GM12874 (cell line): ENCODE data around the gene TRMT2A.

Experiments used
- TF ChIP-seq, protein P1 (sequence below): IDR thresholded peaks from 2 replicates; pipeline ENCODE4 v1.5.1; 2011; ENCODE audit warnings: low read depth, mild to moderate bottlenecking, control low read depth, low read length, moderate library complexity; ENCODE audit not compliant: insufficient read depth

TRMT2A gene

DNA sequence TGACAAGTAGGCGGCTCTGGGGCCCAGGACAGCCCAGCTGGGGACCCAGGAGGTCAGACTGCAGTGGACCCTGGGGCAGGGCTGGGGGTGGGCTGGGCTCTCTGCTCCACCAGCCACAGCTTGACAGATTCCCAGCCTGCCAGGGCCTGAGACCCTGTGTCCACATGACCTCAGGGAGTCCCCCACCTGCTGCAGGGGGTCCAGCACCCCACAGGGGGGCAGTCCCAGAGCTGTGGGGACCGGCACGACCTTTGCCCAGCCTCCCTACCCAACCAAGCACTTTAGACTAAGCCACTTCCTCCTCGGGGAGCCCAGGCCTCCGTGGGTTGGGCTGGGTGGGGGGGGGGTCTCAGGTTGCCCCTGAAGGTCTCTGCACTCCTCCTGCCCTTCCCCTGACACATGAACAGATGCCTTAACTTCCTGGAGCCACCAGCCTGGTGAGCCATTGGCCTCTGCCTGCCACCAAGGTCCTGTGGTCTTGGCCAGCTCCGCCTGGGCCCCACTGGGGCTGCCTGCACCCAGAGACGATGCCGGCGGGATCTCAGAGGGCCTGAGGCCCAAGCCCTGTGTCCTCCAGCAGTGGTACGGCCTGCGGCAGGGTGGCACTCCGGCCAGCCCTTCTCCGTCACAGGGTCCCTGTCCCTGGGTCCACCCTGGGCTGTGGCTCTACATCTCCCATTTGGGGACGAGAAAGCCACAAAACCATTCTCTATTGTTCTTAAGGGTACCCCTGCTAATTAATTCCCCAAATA, 30.4 kb upstream of the TRMT2A start:
- TF ChIP-seq, protein P1, sequence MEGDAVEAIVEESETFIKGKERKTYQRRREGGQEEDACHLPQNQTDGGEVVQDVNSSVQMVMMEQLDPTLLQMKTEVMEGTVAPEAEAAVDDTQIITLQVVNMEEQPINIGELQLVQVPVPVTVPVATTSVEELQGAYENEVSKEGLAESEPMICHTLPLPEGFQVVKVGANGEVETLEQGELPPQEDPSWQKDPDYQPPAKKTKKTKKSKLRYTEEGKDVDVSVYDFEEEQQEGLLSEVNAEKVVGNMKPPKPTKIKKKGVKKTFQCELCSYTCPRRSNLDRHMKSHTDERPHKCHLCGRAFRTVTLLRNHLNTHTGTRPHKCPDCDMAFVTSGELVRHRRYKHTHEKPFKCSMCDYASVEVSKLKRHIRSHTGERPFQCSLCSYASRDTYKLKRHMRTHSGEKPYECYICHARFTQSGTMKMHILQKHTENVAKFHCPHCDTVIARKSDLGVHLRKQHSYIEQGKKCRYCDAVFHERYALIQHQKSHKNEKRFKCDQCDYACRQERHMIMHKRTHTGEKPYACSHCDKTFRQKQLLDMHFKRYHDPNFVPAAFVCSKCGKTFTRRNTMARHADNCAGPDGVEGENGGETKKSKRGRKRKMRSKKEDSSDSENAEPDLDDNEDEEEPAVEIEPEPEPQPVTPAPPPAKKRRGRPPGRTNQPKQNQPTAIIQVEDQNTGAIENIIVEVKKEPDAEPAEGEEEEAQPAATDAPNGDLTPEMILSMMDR, result no peak

DNA sequence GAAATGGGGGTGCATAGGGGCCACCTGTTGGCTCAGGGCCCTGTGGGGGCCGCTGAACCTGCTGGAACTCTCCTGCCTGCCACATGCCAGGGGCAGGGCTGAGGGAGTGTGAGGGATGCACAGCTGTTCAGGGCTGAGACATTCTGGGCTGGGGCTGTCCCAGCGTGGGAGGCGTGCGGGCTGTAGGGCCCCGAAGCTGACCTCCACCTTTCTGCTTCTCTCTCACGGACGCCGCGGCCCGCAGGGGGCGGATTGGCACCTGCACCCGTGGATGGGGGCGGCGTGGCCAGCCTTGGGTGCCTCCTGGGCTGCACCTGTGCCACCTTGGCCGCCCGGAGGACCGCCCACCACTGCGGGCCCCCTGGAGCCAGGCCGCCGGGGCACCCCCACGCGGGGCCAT, 29.8 kb upstream of the TRMT2A start:
- TF ChIP-seq, protein P1, result no peak

DNA sequence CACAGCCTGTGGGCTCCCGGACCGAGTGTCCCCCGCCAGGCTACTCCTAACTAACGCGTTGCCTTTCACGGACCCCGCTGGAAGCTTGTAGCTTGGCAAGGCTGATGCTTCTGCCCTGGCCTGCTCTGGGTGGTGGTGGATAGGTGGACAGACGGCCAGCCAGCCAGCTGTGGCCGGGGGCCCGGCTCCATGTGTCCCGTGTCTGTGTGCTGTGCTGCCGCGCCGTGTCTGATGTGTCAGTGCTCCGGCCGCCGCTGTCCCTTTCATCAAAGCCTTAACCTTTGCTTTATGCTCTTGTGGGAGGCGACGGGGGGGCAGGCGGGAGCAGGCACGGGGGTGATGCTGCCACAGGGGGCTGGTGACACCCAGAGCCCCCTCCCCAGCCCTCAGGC, 28.8 kb upstream of the TRMT2A start:
- TF ChIP-seq, protein P1, result no peak

DNA sequence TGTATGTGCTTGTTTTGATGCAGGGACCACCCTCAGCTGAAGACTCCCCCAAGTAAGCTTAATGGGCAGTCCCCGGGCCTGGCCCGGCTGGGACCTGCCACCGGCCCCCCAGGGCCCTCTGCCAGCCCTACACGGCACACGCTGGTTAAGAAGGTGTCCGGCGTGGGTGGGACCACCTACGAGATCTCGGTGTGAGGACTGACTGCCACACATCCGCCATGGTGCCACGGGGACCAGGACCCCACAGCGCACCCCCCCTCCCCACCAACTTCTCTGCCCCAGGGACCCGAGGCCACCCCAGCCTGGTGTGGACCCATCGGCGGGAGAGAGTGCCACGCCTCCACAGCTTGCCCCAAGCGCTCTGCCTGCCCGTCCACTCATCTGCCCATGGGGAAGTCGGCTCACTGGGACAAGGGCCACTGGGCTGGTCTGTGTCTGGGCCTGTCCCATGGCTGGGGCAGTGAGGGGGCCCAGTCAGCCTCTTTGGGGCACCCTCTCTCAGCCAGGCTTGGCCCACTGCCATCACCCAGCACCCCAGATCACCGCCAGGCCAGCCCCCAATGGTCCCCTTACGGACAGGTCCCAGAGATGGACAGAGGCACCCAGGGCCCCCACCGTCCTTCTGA, 28.3 kb upstream of the TRMT2A start:
- TF ChIP-seq, protein P1, result no peak

DNA sequence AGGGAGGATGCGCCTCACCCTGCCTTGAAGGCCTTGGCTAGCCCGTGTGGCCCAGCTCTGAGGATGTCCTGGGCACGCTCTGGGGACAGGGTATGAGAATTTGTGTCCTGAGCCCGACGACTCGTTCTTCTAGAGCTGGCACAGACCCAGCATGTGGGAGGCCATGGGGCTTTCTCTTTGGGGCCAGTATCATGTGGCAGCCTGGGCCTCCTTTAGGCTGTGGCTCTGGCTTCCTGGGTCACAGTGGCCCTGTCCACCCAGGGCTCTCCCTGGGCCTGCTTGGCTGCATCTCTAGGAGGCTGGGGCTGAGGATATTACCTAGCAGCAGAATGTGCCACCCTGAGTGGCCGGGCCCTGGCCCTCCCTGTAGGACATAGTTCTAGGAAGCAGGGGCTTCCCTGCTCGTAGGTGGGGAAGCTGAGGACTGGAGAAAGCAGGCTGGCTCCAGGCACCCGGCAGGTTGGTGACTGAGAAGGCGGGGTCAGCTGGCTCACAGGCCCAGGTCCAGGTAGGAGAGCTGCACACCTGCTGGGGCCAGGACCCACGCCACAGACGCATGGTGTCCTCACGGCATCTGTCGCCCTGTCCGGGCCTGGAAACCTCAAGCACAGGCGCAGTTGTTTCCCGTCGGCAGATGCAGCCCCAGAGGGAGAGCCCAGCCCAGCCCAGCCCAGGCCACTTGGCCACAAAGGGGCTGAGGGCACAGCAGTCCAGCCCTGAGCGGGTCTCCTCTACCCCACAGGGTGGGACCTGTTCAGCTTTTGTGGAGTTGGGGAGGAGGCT, 27.0 kb upstream of the TRMT2A start:
- TF ChIP-seq, protein P1, result no peak

DNA sequence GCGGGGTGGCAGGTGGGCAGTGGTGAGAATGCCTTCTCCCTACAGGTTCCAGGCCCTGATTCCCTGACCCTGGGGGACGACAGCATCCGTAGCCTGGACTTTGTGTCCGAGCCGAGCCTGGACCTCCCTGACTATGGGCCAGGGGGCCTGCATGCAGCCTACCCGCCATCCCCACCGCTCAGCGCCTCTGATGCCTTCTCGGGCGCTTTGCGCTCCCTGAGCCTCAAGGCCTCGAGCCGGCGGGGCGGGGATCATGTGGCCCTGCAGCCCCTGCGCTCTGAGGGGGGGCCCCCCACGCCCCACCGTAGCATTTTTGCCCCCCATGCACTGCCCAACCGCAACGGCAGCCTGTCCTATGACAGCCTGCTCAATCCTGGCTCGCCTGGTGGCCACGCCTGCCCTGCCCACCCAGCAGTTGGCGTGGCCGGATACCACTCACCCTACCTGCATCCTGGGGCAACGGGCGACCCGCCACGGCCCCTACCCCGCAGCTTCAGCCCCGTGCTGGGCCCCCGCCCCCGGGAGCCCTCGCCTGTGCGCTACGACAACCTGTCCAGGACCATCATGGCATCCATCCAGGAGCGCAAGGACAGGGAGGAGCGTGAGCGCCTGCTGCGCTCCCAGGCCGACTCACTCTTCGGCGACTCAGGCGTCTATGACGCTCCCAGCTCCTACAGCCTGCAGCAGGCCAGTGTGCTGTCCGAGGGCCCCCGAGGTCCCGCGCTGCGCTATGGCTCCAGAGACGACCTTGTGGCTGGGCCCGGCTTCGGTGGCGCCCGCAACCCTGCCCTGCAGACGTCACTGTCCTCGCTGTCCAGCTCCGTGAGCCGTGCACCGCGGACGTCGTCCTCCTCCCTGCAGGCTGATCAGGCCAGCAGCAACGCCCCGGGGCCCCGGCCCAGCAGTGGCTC, 25.9 kb upstream of the TRMT2A start:
- TF ChIP-seq, protein P1, result no peak
